GM18951 (cell line): ENCODE data around the gene COQ4.
A peak's percentile ranks its signal among the peaks of the same experiment; 100 is the strongest.
"Not testable (repeated sequence)": the region's sequence is repeated elsewhere in the genome, so short reads cannot be mapped to it uniquely, and the experiment has no call there.

Experiments
- POLR2A ChIP-seq: IDR thresholded peaks from 4 replicates; pipeline ENCODE4 v1.6.1; 2011; ENCODE audit warnings: mild to moderate bottlenecking; ENCODE audit not compliant: insufficient read length, insufficient read depth; ENCODE audit errors: extremely low read depth
- in situ Hi-C: fragments of 300-500 bp; cut with MboI; formaldehyde crosslinking; loops from one replicate; pipeline ENCODE4 v1.12.0; 2022; ENCODE audit warnings: low sequenced_read_pairs, mixed read lengths, inconsistent platforms; ENCODE audit not compliant: unreplicated experiment

COQ4 gene

DNA sequence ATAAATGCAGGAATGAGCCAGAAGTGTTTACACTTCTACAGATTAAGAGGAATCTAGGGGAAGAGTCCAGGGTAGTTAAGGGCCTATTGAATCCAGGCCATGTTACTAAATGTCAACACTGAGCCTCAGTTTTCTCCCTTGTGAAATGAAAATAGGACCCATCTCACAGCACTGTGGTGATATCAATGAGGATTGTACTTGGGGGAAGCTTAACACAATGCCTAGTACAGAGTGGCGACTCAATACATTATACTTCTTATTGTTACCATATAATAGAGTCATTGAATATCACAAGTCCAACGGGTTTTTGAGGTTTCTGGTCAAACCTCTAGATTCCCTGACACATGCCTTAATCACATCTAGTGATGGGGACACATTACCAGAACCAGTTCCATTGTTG lies 5.0 kb upstream of the COQ4 start:
- in situ Hi-C loops: no loop called here
- no peak for TF ChIP-seq POLR2A

DNA sequence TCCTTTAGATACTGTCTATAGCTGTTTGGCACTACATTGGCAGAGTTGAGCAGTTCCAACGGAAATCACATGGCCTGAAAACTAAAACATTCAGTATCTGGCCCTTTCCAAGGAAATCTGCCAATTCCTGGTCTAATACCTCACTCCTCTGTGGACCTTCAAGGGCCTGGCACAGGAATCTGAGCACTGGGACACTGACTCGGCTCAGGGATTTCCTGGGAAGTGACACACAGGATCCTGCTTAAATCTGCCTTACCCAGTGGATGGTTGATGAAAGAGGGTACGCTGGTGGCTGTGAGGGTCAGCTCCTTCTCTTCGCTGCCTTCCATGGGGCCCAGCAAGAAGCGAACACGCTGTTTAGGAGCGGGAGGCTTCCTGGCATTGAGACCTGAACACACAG lies 1.3 kb upstream of the COQ4 start:
- in situ Hi-C loops: no loop called here
- TF ChIP-seq POLR2A: no peak

DNA sequence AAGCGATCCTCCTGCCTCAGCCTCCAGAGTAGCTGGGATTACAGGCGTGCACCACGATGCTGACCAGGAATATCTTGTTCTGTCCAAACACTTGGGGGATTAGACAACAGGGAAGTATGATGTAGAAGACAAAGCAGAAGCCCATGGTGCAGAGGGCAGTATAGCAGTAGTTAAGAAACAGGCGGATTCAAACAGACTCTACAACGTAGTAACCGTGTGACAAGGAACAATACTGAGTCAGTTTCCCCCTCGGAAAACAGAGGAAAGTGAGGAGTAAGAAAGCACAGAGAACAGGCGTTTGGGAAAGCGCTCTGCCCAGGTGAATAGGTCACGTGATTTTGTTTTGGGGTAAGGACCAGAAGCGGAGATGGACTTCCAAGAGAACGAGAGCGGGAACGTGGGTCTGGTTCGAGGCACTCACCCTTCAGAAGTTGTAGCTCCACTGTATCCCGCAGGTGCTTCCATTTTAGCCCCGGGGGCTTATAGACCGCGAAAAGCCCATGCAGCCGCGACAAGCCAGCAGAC lies 698 bp upstream of the COQ4 start:
- no peak for TF ChIP-seq POLR2A
- in situ Hi-C loops: no loop called here

DNA sequence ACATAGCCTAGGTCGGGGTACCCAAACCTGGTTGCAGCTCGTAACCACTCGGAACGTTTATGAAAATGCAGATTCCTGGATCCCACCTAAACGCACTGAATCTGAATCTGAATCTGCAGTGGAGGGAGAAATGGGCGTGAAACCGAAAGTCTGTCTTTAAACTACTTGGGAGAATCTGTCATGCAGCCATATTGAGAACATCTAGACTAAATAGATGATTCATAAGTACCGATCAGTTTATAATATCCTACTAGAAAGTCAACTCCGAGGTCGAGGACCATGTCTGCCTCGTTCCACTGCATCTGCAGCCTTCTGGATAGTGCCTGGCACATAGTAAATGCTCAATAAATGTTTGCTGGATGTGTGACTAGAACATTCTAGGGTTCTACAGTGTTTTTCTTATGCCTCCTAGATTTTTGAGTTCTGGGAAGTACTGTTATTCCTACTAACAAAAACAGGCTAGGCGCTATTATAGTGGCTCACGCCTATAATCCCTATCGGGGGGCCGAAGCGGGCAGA lies 632 bp downstream of the COQ4 start:
- TF ChIP-seq POLR2A: no peak
- in situ Hi-C loops: no loop called here

DNA sequence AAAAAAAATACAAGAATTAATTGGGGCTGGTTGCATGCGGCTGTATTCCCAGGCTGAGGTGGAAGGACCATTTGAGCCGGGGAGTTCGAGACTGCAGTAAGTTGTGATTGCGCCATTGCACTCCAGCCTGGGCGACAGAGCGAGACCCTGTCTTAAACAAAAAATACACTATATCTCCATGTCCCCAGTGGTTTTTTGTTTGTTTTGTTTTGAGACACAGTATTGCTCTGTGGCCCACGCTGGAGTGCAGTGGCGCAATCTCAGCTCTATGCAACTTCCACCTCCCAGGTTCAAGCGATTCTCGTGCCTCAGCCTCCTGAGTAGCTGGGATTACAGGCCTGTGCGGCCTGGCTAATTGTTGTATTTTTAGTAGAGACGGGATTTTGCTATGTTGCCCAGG lies 1.2 kb downstream of the COQ4 start:
- TF ChIP-seq POLR2A: no peak
- in situ Hi-C loops: no loop called here

DNA sequence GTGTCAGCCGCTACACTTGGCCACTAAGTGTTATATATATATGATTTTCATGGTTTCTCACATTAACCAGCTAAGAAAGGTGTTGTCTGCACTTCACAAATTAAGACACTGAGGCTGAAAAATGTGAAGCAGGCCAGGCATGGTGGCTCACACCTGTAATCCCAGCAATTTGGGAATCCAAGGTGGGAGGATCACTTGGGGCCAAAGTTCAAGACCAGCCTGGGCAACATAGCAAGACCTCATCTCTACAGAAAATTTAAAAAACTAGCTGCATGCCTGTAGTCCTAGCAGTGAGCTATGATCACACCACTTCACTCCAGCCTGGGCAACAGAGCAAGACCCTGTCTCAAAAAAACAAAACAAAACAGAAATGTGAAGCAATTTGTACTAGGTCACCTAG lies 1.8 kb downstream of the COQ4 start:
- TF ChIP-seq POLR2A: no peak
- in situ Hi-C loops: no loop called here

DNA sequence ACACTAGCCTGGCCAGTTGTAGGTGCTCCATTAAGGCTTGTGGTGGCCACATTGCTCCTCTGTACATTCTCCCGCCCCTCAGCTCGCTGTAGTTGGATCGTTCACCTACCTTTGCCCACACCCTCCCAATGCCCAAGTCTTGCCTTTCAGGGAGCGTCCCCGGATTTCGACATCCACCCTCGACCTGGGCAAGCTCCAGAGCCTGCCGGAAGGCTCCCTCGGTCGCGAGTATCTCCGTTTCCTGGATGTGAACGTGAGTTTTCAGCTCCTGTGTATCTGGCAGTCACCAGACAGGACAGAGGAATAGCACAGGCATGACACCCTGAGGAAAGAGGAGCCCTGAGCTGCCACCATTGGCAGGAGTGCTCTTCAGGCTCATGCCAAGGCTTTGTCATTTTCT lies 3.0 kb downstream of the COQ4 start:
- no peak for TF ChIP-seq POLR2A
- in situ Hi-C loops: no loop called here

DNA sequence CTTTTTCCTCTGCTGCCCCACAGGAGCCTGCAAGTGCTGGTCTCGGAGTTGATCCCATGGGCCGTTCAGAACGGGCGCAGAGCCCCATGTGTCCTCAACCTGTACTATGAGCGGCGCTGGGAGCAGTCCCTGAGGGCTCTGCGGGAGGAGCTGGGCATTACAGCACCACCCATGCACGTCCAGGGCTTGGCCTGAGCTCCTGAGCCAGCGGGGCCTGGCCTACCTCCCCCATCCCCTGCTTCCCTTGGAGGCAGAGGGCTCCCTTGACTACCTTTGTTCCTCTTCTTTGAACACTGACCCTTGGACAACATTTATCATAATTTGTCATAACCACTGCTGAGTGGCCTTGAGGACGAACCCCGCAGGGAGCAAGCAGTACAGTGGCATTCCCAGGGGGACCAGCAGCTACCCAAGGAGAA lies 10.8 kb downstream of the COQ4 start:
- in situ Hi-C loops: no loop called here
- TF ChIP-seq POLR2A: no peak

DNA sequence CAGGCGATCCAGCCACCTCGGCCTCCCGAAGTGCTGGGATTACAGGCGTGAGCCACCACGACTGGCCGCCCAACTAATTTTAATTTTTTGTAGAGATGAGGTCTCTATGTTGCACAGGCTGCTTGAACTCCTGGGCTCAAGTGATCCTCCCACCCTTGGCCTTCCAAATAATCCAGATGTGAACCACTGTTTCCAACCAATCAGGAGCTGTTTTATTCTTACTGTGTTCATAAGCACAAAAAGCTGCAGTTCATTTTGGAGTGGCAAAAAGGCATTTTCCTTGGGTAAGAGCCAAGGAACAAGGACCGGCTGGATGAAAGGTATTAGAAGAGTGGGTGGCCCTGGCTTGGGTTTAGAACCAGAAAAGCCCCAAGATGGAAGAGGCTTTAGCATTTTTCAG lies 12.5 kb downstream of the COQ4 start:
- no peak for TF ChIP-seq POLR2A
- in situ Hi-C loops: no loop called here

DNA sequence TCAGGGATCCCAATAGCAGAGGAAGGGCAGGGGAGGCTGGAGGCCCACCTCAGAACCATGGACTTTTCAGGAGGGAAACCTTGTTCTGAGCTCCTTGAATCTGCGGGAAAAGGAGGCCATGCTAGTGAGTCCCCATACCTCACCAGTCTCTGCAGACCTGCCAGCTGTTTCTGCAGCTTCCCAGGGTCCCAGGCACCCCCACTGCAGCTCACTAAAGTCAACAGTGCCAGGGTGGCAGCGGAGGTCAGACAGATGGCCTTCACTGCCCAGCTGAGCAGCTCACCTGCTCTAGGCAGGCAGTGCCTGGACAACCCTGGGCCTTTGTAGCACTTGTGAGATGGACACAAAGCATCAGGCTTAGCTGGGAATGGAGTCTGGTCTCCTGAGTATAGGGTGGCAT lies 13.3 kb downstream of the COQ4 start:
- TF ChIP-seq POLR2A: no peak
- in situ Hi-C loops: no loop called here

DNA sequence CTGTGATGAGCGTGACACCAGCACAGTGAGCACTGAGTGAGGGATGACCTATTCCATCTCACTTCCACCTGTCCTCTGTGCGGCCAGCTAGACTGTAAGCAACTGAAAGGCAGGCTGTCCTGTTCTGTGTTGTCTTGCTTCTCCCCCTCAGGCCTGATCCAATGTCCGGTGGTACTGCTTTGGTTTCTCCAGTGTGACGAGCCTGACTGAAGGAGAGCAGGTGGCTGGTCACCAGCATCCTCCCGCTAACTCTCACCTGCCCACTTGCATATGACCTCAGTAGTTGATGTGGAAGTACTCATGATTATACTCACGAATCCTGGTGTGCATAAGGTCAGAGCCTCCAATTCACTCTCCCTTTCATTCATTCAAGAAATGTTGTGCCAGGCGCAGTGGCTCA lies 15.3 kb downstream of the COQ4 start:
- no peak for TF ChIP-seq POLR2A
- in situ Hi-C loops: no loop called here

DNA sequence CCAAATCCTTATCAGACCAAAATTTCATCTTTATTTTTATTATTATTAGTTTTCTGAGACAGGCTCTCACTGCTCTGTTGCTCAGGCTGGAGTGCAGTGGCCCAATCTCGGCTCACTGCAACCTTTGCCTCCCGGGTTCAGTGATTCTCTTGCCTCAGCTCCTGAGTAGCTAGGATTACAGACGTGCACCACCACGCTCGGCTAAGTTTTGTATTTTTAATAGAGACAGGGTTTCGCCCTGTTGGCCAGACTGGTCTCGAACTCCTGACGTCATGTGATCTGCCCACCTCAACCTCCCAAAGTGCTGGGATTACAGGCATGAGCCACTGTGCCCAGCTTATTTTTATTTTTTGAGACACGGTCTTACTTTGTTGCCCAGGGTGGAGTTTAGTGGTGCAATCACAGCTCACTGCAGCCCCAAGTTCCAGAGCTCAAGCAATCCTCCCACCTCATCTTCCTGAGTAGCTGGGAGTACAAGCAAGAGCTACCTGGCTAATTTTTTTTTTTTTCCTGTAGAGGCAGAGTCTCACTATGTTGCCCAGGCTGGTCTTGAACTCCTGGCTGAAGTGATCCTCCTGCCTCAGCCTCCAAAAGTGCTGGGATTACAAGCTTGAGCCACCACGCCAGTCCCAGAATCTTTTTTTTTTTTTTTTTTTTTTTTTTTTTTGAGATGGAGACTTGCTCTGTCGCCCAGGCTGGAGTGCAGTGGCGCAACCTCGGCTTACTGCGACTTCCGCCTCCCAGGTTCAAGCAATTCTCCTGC lies 16.4 kb downstream of the COQ4 start:
- in situ Hi-C loops: not testable (repeated sequence)

DNA sequence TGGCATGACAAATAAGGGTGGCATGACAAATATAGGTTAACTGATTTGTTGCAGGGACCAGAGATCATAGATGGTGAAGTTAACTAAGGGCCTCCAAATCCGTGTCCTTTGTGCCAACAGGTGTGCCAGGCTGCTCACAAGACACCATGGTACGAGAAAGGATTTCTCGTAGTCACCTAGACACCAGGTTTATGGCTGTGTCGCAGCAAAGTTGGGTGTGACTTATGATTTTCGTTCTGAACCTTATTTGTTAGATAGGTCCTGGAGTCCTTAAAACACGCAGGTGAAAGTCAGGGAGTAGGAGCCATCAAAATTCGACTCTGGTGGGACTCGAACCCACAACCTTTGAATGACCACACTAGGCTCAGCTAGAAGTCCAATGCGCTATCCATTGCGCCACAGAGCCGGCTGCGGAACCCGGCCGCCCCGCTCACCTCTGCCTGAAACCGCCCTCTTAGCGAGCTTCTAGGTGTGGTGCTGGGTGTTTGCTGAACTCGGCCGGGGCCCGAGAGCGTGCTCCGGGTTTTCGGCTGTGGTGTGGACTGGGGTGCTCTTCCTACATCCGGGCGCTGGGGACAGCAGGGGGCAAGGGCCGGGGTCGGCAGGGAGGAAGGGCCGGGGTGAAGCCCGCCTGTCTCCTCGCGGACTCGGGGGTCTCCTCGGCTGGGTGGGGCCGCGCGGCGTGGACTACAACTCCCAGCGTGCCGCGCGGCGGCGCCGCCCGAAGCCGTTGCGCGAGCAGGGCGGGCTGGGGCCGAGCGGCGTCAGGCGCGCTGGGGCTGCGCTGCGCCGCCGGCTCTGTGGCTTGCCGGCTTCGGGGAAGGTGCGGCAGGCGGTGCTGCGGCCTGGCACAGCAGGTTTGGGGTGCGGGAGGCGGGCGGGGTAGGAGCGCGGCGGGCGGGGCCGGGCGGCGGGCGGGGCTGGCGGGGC lies 17.4 kb downstream of the COQ4 start, which contains the start of gene SLC27A4:
SLC27A4 (plus strand) TSS at position 767 of the 930 bp plus-strand sequence. CDS start 2,606 bp downstream, outside the sequence.
- peak; percentile 66 for TF ChIP-seq POLR2A
- in situ Hi-C loops: no loop called here
